Neuronal stem cell (in vitro differentiated cells): ENCODE measurements around the gene MYOC.

Experiments used
- DNase-seq: peaks from one replicate; pipeline ENCODE4 v3.0.0-alpha.2; 2013; ENCODE audit warnings: low spot score
- H2AFZ ChIP-seq: one replicate; pipeline ENCODE4 v1.6.1; 2013; ENCODE audit warnings: mild to moderate bottlenecking, low read length, inconsistent platforms
- H2AK5ac ChIP-seq: 2 replicates; pipeline ENCODE4 v1.6.1; 2013; ENCODE audit warnings: low read depth, mild to moderate bottlenecking, inconsistent platforms, low read length, moderate library complexity, mixed read lengths
- H2BK120ac ChIP-seq: 2 replicates; pipeline ENCODE4 v1.6.1; 2013; ENCODE audit warnings: low read depth, mild to moderate bottlenecking, inconsistent platforms, low read length, moderate library complexity, mixed read lengths
- H2BK12ac ChIP-seq: one replicate; pipeline ENCODE4 v1.6.1; 2013; ENCODE audit warnings: low read length, inconsistent platforms
- H2BK15ac ChIP-seq: 2 replicates; pipeline ENCODE4 v1.6.1; 2013; ENCODE audit warnings: mild to moderate bottlenecking, low read length, inconsistent platforms, mixed read lengths
- H2BK5ac ChIP-seq: one replicate; pipeline ENCODE4 v1.6.1; 2013; ENCODE audit warnings: inconsistent platforms, mild to moderate bottlenecking, low read length, moderate library complexity
- H3K14ac ChIP-seq: one replicate; pipeline ENCODE4 v1.6.1; 2013; ENCODE audit warnings: low read length, inconsistent platforms
- H3K18ac ChIP-seq: 2 replicates; pipeline ENCODE4 v1.6.1; 2013; ENCODE audit warnings: low read length, inconsistent platforms
- H3K23ac ChIP-seq: 2 replicates; pipeline ENCODE4 v1.6.1; 2013; ENCODE audit warnings: low read depth, mild to moderate bottlenecking, mixed read lengths, low read length, inconsistent platforms; ENCODE audit not compliant: poor library complexity
- H3K27ac ChIP-seq: replicated peaks from 3 replicates; pipeline ENCODE4 v1.5.1; 2013; ENCODE audit warnings: low read length, inconsistent platforms
- H3K27me3 ChIP-seq, 3 experiments: 2 replicates each; pipeline ENCODE4 v1.6.1; 2013; ENCODE audit warnings: low read length in 3 of 3, mild to moderate bottlenecking in 2 of 3, inconsistent platforms in 1 of 3, low read depth in 1 of 3, mixed read lengths in 1 of 3, moderate library complexity in 1 of 3; ENCODE audit not compliant: control insufficient read depth in 3 of 3, insufficient read depth in 3 of 3
- H3K36me3 ChIP-seq, 2 donors: replicated peaks in 1 of 2; 2 replicates each; pipeline ENCODE4 v1.6.1; 2013; ENCODE audit warnings: low read length in 2 of 2; ENCODE audit not compliant: control insufficient read depth in 2 of 2, insufficient read depth in 2 of 2
- H3K4ac ChIP-seq: 2 replicates; pipeline ENCODE4 v1.6.1; 2013; ENCODE audit warnings: inconsistent platforms, mild to moderate bottlenecking, low read length, moderate library complexity
- H3K4me1 ChIP-seq, 2 donors: 1 replicate in 1 of 2; 2 replicates in 1 of 2; pipeline ENCODE4 v1.6.1; 2013; ENCODE audit warnings: low read length in 2 of 2, low read depth in 1 of 2; ENCODE audit not compliant: control insufficient read depth in 2 of 2, insufficient read depth in 1 of 2
- H3K4me2 ChIP-seq: one replicate; pipeline ENCODE4 v1.6.1; 2013; ENCODE audit warnings: mild to moderate bottlenecking, low read length, inconsistent platforms; ENCODE audit not compliant: insufficient read depth, poor library complexity, severe bottlenecking
- H3K4me3 ChIP-seq, 2 donors: 2 replicates each; pipeline ENCODE4 v1.5.1; 2013; ENCODE audit warnings: low read length in 2 of 2, mild to moderate bottlenecking in 2 of 2, inconsistent platforms in 1 of 2, moderate library complexity in 1 of 2
- H3K79me1 ChIP-seq: one replicate; pipeline ENCODE4 v1.6.1; 2013; ENCODE audit warnings: low read depth, mild to moderate bottlenecking, inconsistent platforms, low read length, moderate library complexity
- H3K9ac ChIP-seq: one replicate; pipeline ENCODE4 v1.6.1; 2013; ENCODE audit warnings: mild to moderate bottlenecking, low read depth, low read length, inconsistent platforms; ENCODE audit not compliant: poor library complexity
- H3K9me3 ChIP-seq, 2 donors: replicated peaks in 1 of 2; 2 replicates each; pipeline versions ENCODE3 to v1.6.1; 2013; ENCODE audit warnings: low read length in 2 of 2, mild to moderate bottlenecking in 2 of 2, inconsistent platforms in 1 of 2, low read depth in 1 of 2, mixed read lengths in 1 of 2, moderate library complexity in 1 of 2; ENCODE audit not compliant: control insufficient read depth in 2 of 2, insufficient read depth in 1 of 2
- H4K8ac ChIP-seq: one replicate; pipeline ENCODE4 v1.6.1; 2013; ENCODE audit warnings: low read depth, mild to moderate bottlenecking, inconsistent platforms, low read length, moderate library complexity
- H4K91ac ChIP-seq: one replicate; pipeline ENCODE4 v1.6.1; 2013; ENCODE audit warnings: low read length, low read depth, mild to moderate bottlenecking, inconsistent platforms; ENCODE audit not compliant: poor library complexity
- WGBS, 2 donors: extraction: QIAGEN DNeasy Blood & Tissue Kit; methylation state at CpG; one replicate each; pipeline ENCODE4 v1.1.7; 2013; ENCODE audit warnings: missing lambda C conversion rate in 2 of 2, mixed read lengths in 1 of 2; ENCODE audit not compliant: insufficient read length in 2 of 2, insufficient replicate concordance in 1 of 2; ENCODE audit errors: extremely low coverage in 2 of 2; 5-methylcytosine and 5-hydroxymethylcytosine counted together

Gene MYOC

GRCh38 chr1:171625225-171625624 lies 27.3 kb downstream of the MYOC start:
- no peak overlapping the region for H3K4ac ChIP-seq
- no peak overlapping the region for H3K4me2 ChIP-seq
- WGBS, 2 donors = no CpG with 5 or more reads among the region's 1 CpG
- H3K23ac ChIP-seq = no peak overlapping the region
- no peak for DNase-seq
- no peak overlapping the region for H2BK15ac ChIP-seq
- no peak overlapping the region for H3K9ac ChIP-seq
- H3K4me3 ChIP-seq = no peak overlapping the region
- no peak overlapping the region for H3K27ac ChIP-seq
- no peaks in the 10 kb centered on the region for H3K79me1 ChIP-seq
- no peak overlapping the region for H2BK5ac ChIP-seq
- H3K9me3 ChIP-seq = peaks cover 0 to 1% of the 10 kb centered on the region in 2 donors
- H2AFZ ChIP-seq = no peak overlapping the region
- H3K27me3 ChIP-seq = no peaks in the 10 kb centered on the region
- H3K18ac ChIP-seq = no peak overlapping the region
- no peak overlapping the region for H4K8ac ChIP-seq
- no peaks in the 10 kb centered on the region for H3K36me3 ChIP-seq
- H2BK12ac ChIP-seq = no peak overlapping the region
- H4K91ac ChIP-seq = no peak overlapping the region
- H3K14ac ChIP-seq = no peak overlapping the region
- no peak overlapping the region for H2AK5ac ChIP-seq
- H3K4me1 ChIP-seq = no peaks in the 10 kb centered on the region
- no peak overlapping the region for H2BK120ac ChIP-seq

- no CpG with 5 or more reads among the region's 9 CpGs for WGBS, 2 donors
- H3K9ac ChIP-seq = no peak overlapping the region
Observed at GRCh38 chr1:171623651-171624331, 28.7 kb downstream of the MYOC start.

GRCh38 chr1:171622152-171622462 lies 30.4 kb downstream of the MYOC start, which contains the start of gene MYOCOS:
TSS of gene MYOCOS (plus strand) at chr1:171622243. CDS start at chr1:171623884, 1,641 bp downstream.
- no peaks in the 10 kb centered on the region for H3K4me1 ChIP-seq
- no peaks in the 10 kb centered on the region for H3K79me1 ChIP-seq
- peaks cover 0 to 1% of the 10 kb centered on the region in 2 donors for H3K9me3 ChIP-seq
- H4K91ac ChIP-seq = no peak within 1 kb of the TSS
- H2AK5ac ChIP-seq = no peak within 1 kb of the TSS
- no peaks in the 10 kb centered on the region for H3K27me3 ChIP-seq
- no peak within 1 kb of the TSS for H2BK12ac ChIP-seq
- no peak within 1 kb of the TSS for H3K4ac ChIP-seq
- no peak for DNase-seq
- H3K27ac ChIP-seq = no peak within 1 kb of the TSS
- no peaks in the 10 kb centered on the region for H3K36me3 ChIP-seq
- H3K18ac ChIP-seq = no peak within 1 kb of the TSS
- no peak within 1 kb of the TSS for H2BK15ac ChIP-seq
- H3K9ac ChIP-seq = no peak within 1 kb of the TSS
- no peak within 1 kb of the TSS for H3K14ac ChIP-seq
- no peak within 1 kb of the TSS for H3K23ac ChIP-seq
- no peak within 1 kb of the TSS for H4K8ac ChIP-seq
- no peak within 1 kb of the TSS for H2BK5ac ChIP-seq
- H3K4me3 ChIP-seq = no peak within 1 kb of the TSS
- no CpG with 5 or more reads among the region's 7 CpGs for WGBS, 2 donors
- H2BK120ac ChIP-seq = no peak within 1 kb of the TSS
- no peak within 1 kb of the TSS for H2AFZ ChIP-seq
- no peak within 1 kb of the TSS for H3K4me2 ChIP-seq

More at GRCh38 chr1:171623651-171624331, 28.7 kb downstream of the MYOC start:
- no peak overlapping the region for H3K23ac ChIP-seq
- H3K9me3 ChIP-seq = peaks cover 0 to 1% of the 10 kb centered on the region in 2 donors
- no peak overlapping the region for H3K4me2 ChIP-seq
- no peak overlapping the region for H2AK5ac ChIP-seq
- H3K27me3 ChIP-seq = no peaks in the 10 kb centered on the region
- no peak overlapping the region for H2BK15ac ChIP-seq
- H3K27ac ChIP-seq = no peak overlapping the region
- no peak overlapping the region for H4K8ac ChIP-seq
- H3K18ac ChIP-seq = no peak overlapping the region
- no peaks in the 10 kb centered on the region for H3K36me3 ChIP-seq
- no peak overlapping the region for H3K4me3 ChIP-seq
- H3K14ac ChIP-seq = no peak overlapping the region
- no peaks in the 10 kb centered on the region for H3K4me1 ChIP-seq
- no peak for DNase-seq
- H2BK12ac ChIP-seq = no peak overlapping the region
- no peak overlapping the region for H3K4ac ChIP-seq
- H3K79me1 ChIP-seq = no peaks in the 10 kb centered on the region
- H2AFZ ChIP-seq = no peak overlapping the region
- no peak overlapping the region for H2BK5ac ChIP-seq
- no peak overlapping the region for H4K91ac ChIP-seq
- no peak overlapping the region for H2BK120ac ChIP-seq

GRCh38 chr1:171616586-171616985 lies 35.9 kb downstream of the MYOC start:
- H3K79me1 ChIP-seq = no peaks in the 10 kb centered on the region
- no peak overlapping the region for H4K8ac ChIP-seq
- no peak overlapping the region for H2AK5ac ChIP-seq
- H3K23ac ChIP-seq = no peak overlapping the region
- no peaks in the 10 kb centered on the region for H3K9me3 ChIP-seq
- no peak overlapping the region for H4K91ac ChIP-seq
- no peak overlapping the region for H2BK120ac ChIP-seq
- no CpG with 5 or more reads among the region's 2 CpGs for WGBS, 2 donors
- no peaks in the 10 kb centered on the region for H3K27me3 ChIP-seq
- no peak overlapping the region for H2BK15ac ChIP-seq
- DNase-seq = no peak
- H2BK5ac ChIP-seq = no peak overlapping the region
- H3K36me3 ChIP-seq = no peaks in the 10 kb centered on the region
- no peak overlapping the region for H3K27ac ChIP-seq
- H3K4me1 ChIP-seq = no peaks in the 10 kb centered on the region
- H3K9ac ChIP-seq = no peak overlapping the region
- H3K18ac ChIP-seq = no peak overlapping the region
- H2AFZ ChIP-seq = no peak overlapping the region
- no peak overlapping the region for H2BK12ac ChIP-seq
- no peak overlapping the region for H3K4me3 ChIP-seq
- no peak overlapping the region for H3K14ac ChIP-seq
- H3K4me2 ChIP-seq = no peak overlapping the region
- no peak overlapping the region for H3K4ac ChIP-seq
